GM23248 (cell line): ENCODE data around the gene CELA2B. TPM values are rescaled to one million over a fixed set of nuclear protein-coding genes. Genes with fewer than 3 reads are reported as not detected.
"Not testable (repeated sequence)": the region's sequence is repeated elsewhere in the genome, so short reads cannot be mapped to it uniquely, and the experiment has no call there.

Experiments used
- DNase-seq: peaks from one replicate; pipeline ENCODE4 v3.0.0-alpha.2; 2015
- H2AFZ ChIP-seq: fragments of 200-600 bp; sonication (generic); 2 replicates; pipeline ENCODE4 v1.6.1; 2016; ENCODE audit warnings: antibody characterized with exemption
- H3F3A ChIP-seq: fragments of 200-600 bp; sonication (generic); 2 replicates; pipeline ENCODE4 v1.6.1; 2016; ENCODE audit warnings: mild to moderate bottlenecking, antibody characterized with exemption, mixed run types; ENCODE audit not compliant: insufficient read depth
- H3K27ac ChIP-seq: fragments of 200-600 bp; sonication (generic); 2 replicates; pipeline ENCODE4 v1.5.1; 2016; ENCODE audit warnings: mild to moderate bottlenecking
- H3K27me3 ChIP-seq: fragments of 200-600 bp; sonication (generic); replicated peaks from 2 replicates; pipeline ENCODE4 v1.6.1; 2016; ENCODE audit warnings: mild to moderate bottlenecking; ENCODE audit not compliant: insufficient read depth
- H3K36me3 ChIP-seq: fragments of 200-600 bp; sonication (generic); 2 replicates; pipeline ENCODE4 v1.6.1; 2016; ENCODE audit warnings: low read depth, mild to moderate bottlenecking
- H3K4me1 ChIP-seq: fragments of 200-600 bp; sonication (generic); 2 replicates; pipeline ENCODE4 v1.6.1; 2016; ENCODE audit warnings: mild to moderate bottlenecking; ENCODE audit not compliant: insufficient read depth
- H3K4me2 ChIP-seq: fragments of 200-600 bp; sonication (generic); one replicate; pipeline ENCODE4 v1.6.1; 2016; ENCODE audit warnings: mild to moderate bottlenecking; ENCODE audit not compliant: unreplicated experiment
- H3K4me3 ChIP-seq: fragments of 200-600 bp; sonication (generic); 2 replicates; pipeline ENCODE4 v1.5.1; 2016; ENCODE audit warnings: mild to moderate bottlenecking
- H3K79me2 ChIP-seq: fragments of 200-600 bp; sonication (generic); 2 replicates; pipeline ENCODE4 v1.6.1; 2016; ENCODE audit warnings: mild to moderate bottlenecking; ENCODE audit not compliant: insufficient read depth
- H3K9ac ChIP-seq: fragments of 200-600 bp; sonication (generic); 2 replicates; pipeline ENCODE4 v1.6.1; 2016; ENCODE audit warnings: mild to moderate bottlenecking
- H3K9me2 ChIP-seq: fragments of 200-600 bp; sonication (generic); 2 replicates; pipeline ENCODE4 v1.6.1; 2016; ENCODE audit warnings: mixed run types, mild to moderate bottlenecking, moderate library complexity; ENCODE audit not compliant: insufficient read depth
- H3K9me3 ChIP-seq: fragments of 200-600 bp; sonication (generic); one replicate; pipeline ENCODE4 v1.6.1; 2017; ENCODE audit warnings: low read depth
- H4K20me1 ChIP-seq: fragments of 200-600 bp; sonication (generic); 2 replicates; pipeline ENCODE4 v1.6.0; 2016; ENCODE audit not compliant: insufficient read depth
- EZH2 ChIP-seq: fragments of 200-600 bp; sonication (generic); IDR thresholded peaks from 2 replicates; pipeline ENCODE4 v1.6.1; 2018; ENCODE audit warnings: antibody characterized with exemption, mild to moderate bottlenecking; ENCODE audit not compliant: insufficient read depth, poor library complexity, severe bottlenecking
- EZH2phosphoT487 ChIP-seq: fragments of 200-600 bp; sonication (generic); IDR thresholded peaks from 2 replicates; pipeline ENCODE4 v1.6.1; 2018; ENCODE audit warnings: antibody characterized with exemption, moderate library complexity, mild to moderate bottlenecking, low read depth; ENCODE audit not compliant: insufficient read depth
- WGBS, 2 experiments: methylation state at CpG; one replicate each; pipeline ENCODE4 v1.1.6; 2015 to 2017; ENCODE audit warnings: low lambda C conversion rate in 2 of 2, low coverage in 1 of 2; ENCODE audit errors: missing lambda C conversion rate in 2 of 2; 5-methylcytosine and 5-hydroxymethylcytosine counted together
- in situ Hi-C: fragments of 300-500 bp; cut with MboI; formaldehyde crosslinking; loops from 2 replicates; pipeline ENCODE4 v1.15.0; 2020
- polyA plus RNA-seq: library from polyadenylated mRNA; unstranded; fragments of >200 nt; fragmentation: Nextera tagmentation; extraction: Ambion mirVana; gene quantifications from 2 replicates; pipeline ENCODE4 v1.2.1, GENCODE V29; 2016
- total RNA-seq: library from RNA; depleted of rRNA; stranded (reverse); fragments of >200 nt; shearing (Covaris generic); gene quantifications from 2 replicates; pipeline ENCODE4 v1.2.3, GENCODE V29; 2014

CELA2B gene
- total and polyA plus RNA-seq, 2 experiments from 2014 or later: not detected

- 93 to 95% methylated on average over 9 of the region's 9 CpGs for WGBS, 2 experiments
- no peaks in the 10 kb centered on the region for H3K79me2 ChIP-seq
- in situ Hi-C loops: loop anchor here (5.0 to 25.0 kb wide), 2 partner anchors 105 to 295 kb away; no protein-coding TSS in a partner anchor
Observed at GRCh38 chr1:15432324-15432723, 43.6 kb upstream of the CELA2B start.

DNA sequence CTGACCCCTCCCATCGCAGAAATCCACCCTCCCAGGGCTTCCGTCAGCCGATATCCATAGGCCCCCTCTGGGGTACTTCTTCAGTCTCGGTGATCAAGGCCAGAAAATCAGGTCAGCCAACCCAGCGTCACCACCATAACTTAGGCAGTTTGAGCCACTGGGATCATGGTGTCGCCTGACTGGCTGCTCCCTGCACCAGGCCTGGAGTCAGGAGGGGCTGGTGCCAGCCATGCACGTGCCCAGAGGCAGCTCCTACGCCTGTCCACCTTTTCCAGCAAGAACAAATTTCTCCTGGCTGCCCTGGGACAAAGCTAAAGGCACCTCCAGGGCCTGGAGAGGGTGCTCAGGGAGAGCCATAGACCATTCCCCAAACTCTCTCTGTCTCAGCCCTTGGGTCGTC is 42.4 kb upstream of the CELA2B start:
- Histone ChIP-seq H3K27me3 (no peaks in the 10 kb centered on the region), H3F3A (peaks cover 4% of the 10 kb centered on the region; the same call in 1 of the 2 replicates), H3K9ac (no peak overlapping the region), H3K9me2 (no peaks in the 10 kb centered on the region), H2AFZ (no peak overlapping the region), H3K27ac (no peak overlapping the region), H4K20me1 (no peaks in the 10 kb centered on the region), H3K4me1 (peaks cover 10% of the 10 kb centered on the region), H3K4me3 (no peak overlapping the region), H3K79me2 (no peaks in the 10 kb centered on the region), H3K9me3 (no peaks in the 10 kb centered on the region), H3K36me3 (no peaks in the 10 kb centered on the region), H3K4me2 (no peak overlapping the region)
- no peak for TF ChIP-seq EZH2
- TF ChIP-seq EZH2phosphoT487: no peak
- no peak for DNase-seq
- in situ Hi-C loops: loop anchor here (5.0 to 25.0 kb wide), 2 partner anchors 106 to 296 kb away; no protein-coding TSS in a partner anchor
- 77 to 82% methylated on average over 9 of the region's 9 CpGs for WGBS, 2 experiments

More at GRCh38 chr1:15432324-15432723, 43.6 kb upstream of the CELA2B start:
- H3K9ac ChIP-seq: no peak overlapping the region
- H3K36me3 ChIP-seq: no peaks in the 10 kb centered on the region
- H4K20me1 ChIP-seq: no peaks in the 10 kb centered on the region
- DNase-seq: no peak
- no peak overlapping the region for H3K4me3 ChIP-seq
- 0 out of 2 replicates have a peak overlapping the region, but pooled peaks have one; percentile 21 for H3K27ac ChIP-seq
- H3K9me3 ChIP-seq: no peaks in the 10 kb centered on the region
- H2AFZ ChIP-seq: no peak overlapping the region
- TF ChIP-seq EZH2phosphoT487 (no peak), EZH2 (no peak)
- no peaks in the 10 kb centered on the region for H3K27me3 ChIP-seq
- H3F3A ChIP-seq: peaks cover 4% of the 10 kb centered on the region; the same call in 1 of the 2 replicates
- H3K9me2 ChIP-seq: no peaks in the 10 kb centered on the region
- no peak overlapping the region for H3K4me2 ChIP-seq
- peaks cover 10% of the 10 kb centered on the region for H3K4me1 ChIP-seq

DNA sequence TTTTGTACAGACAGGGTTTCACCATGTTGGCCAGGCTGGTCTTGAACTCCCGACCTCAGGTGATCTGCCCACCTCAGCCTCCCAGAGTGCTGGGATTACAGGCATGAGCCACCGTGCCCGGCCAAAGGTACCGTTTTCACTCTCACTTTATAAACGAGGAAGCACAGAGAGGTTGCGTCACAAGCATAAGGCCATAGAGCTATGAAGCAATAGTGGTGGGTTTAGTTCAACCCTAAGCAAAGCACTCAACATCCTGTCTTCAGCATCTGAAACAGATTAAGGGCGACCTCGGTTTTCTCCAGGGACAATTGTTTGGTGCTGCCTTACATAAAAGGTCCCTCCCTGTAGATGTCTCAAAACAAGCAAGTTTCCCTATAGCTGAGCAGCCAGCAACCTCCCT is 41.2 kb upstream of the CELA2B start:
- not testable (repeated sequence) for H3F3A ChIP-seq, H3K27ac ChIP-seq, H3K4me2 ChIP-seq, H3K9me2 ChIP-seq, H3K9me3 ChIP-seq, H3K79me2 ChIP-seq, H4K20me1 ChIP-seq, H3K4me3 ChIP-seq, H3K9ac ChIP-seq, H2AFZ ChIP-seq, H3K27me3 ChIP-seq, H3K4me1 ChIP-seq, H3K36me3 ChIP-seq
- peak; percentile 64 for DNase-seq
- WGBS, 2 experiments: 43 to 48% methylated on average over 8 of the region's 8 CpGs
- in situ Hi-C loops: loop anchor here (5.0 to 25.0 kb wide), 2 partner anchors 107 to 297 kb away; no protein-coding TSS in a partner anchor

- 92% methylated on average over 17 of the region's 17 CpGs for WGBS, 2 experiments
- no peak for TF ChIP-seq EZH2
- TF ChIP-seq EZH2phosphoT487: no peak
- in situ Hi-C loops: loop anchor here (25.0 kb wide), 1 partner anchor 298 kb away; no protein-coding TSS in a partner anchor
Observed at GRCh38 chr1:15435239-15436077, 40.4 kb upstream of the CELA2B start.

More at GRCh38 chr1:15435239-15436077, 40.4 kb upstream of the CELA2B start:
- no peaks in the 10 kb centered on the region for H4K20me1 ChIP-seq
- H3K4me2 ChIP-seq: no peak overlapping the region
- H3K9ac ChIP-seq: no peak overlapping the region
- no peaks in the 10 kb centered on the region for H3K9me2 ChIP-seq
- no peak for DNase-seq
- no peak overlapping the region for H2AFZ ChIP-seq
- H3K4me3 ChIP-seq: no peak overlapping the region
- H3F3A ChIP-seq: peaks cover 4% of the 10 kb centered on the region; the same call in 1 of the 2 replicates
- no peaks in the 10 kb centered on the region for H3K79me2 ChIP-seq
- no peak overlapping the region for H3K27ac ChIP-seq
- peaks cover 10% of the 10 kb centered on the region for H3K4me1 ChIP-seq
- no peaks in the 10 kb centered on the region for H3K9me3 ChIP-seq
- H3K36me3 ChIP-seq: no peaks in the 10 kb centered on the region
- H3K27me3 ChIP-seq: no peaks in the 10 kb centered on the region
